Activated naive CD4-positive, alpha-beta T cell treated with anti-CD3 and anti-CD28 coated beads, Interleukin-2, amount 50 U/mL, for 72 hours (primary cell): ENCODE results near the gene SLC22A12. TPM values are rescaled to one million over a fixed set of nuclear protein-coding genes. Genes with fewer than 3 reads are reported as not detected.

ENCODE experiments used
- ATAC-seq, 2 donors: fragments of 150-1000 bp; cut with Tn5 transposase; 2 replicates each; pipeline ENCODE4 v1.10.0; 2021; ENCODE audit warnings: mild to moderate bottlenecking in 2 of 2, moderate library complexity in 2 of 2
- DNase-seq, 2 donors: peaks; one replicate each; pipeline ENCODE4 v3.0.0; 2021 to 2022; ENCODE audit warnings: low spot score in 2 of 2
- H3K27ac Mint-ChIP-seq, 2 donors: one replicate each; pipeline ENCODE4 v1.8.0; 2022; ENCODE audit warnings: mild to moderate bottlenecking in 2 of 2, mixed read lengths in 2 of 2
- H3K36me3 Mint-ChIP-seq, 2 donors: one replicate each; pipeline ENCODE4 v1.8.0; 2022; ENCODE audit warnings: mixed read lengths in 2 of 2
- H3K9me3 Mint-ChIP-seq, 2 donors: one replicate each; pipeline ENCODE4 v1.8.0; 2022; ENCODE audit warnings: mixed read lengths in 2 of 2
- total RNA-seq, 2 donors: library from RNA; stranded (reverse); gene quantifications; one replicate each; pipeline ENCODE4 v1.2.3, GENCODE V29; 2022

The SLC22A12 gene
- total RNA-seq, 2 donors from 2014 or later: not detected

DNA sequence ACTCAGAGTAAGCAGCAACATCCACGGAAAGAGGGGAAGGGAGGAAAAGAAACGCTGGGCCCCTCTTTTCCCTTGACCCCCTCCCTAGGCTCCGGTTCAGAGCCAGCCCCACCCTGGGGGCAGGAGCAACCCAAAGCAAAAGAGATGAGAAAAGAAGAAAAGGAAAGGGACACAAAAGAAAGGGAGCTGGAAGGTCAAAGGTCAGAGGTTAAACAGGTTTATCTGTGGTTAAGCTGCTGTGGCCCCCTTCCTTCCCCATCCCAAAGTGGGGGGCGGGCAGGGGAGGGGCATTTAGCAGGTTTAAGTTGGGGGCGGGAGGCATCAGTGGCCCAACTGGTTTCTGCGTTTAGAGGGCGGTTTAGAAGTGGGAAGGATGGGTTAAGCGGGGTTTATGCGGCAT is 35.6 kb downstream of the SLC22A12 start:
- Mint-ChIP-seq H3K9me3 (no peaks in the 10 kb centered on the region), H3K27ac (no peak overlapping the region), H3K36me3 (no peaks in the 10 kb centered on the region)
- DNase-seq (no peak), ATAC-seq (no peak)

DNA sequence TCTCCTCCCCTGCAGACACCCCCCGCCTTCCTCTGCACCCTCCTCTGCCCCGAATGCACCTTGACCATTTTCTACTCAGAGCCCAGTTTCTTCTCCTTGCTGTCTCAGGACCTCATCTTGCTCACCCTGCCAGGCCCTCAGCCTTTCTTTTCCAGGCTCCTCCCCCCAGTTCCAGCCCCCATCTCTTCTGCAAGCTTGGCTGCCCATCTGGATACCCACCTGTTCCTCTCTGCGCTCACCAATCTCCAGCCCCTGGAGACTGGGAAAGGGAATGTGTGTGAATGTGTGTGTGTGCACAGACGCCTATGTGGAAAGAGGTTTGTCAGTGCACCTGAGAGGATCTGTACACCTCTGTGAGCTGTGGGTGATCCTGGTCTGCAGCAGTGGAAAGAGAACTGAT is 36.4 kb downstream of the SLC22A12 start:
- ATAC-seq (no peak), DNase-seq (no peak)
- no peaks in the 10 kb centered on the region for H3K36me3 Mint-ChIP-seq
- no peak overlapping the region for H3K27ac Mint-ChIP-seq
- no peaks in the 10 kb centered on the region for H3K9me3 Mint-ChIP-seq

DNA sequence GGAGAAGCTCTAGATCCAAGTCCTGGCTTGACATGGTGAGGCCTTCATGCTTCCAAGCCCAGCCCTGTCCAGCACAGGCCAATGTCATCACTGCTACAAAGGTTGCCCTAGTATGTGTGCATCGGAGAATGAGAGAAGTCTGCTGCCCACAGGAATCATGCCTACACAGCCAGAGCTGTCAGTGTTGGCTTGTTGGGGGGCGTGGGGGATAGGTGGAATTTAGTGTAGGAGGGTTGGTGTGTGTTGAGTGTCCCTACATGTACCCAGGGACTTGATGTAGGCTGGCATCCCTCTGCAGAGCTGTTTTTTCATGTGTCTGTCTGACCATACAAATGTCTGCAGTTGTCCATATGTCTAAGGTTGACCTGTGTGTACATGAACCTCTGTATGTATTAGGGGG is 37.6 kb downstream of the SLC22A12 start:
- ATAC-seq (no peak), DNase-seq (no peak)
- no peaks in the 10 kb centered on the region for H3K9me3 Mint-ChIP-seq
- no peaks in the 10 kb centered on the region for H3K36me3 Mint-ChIP-seq
- H3K27ac Mint-ChIP-seq: no peak overlapping the region

DNA sequence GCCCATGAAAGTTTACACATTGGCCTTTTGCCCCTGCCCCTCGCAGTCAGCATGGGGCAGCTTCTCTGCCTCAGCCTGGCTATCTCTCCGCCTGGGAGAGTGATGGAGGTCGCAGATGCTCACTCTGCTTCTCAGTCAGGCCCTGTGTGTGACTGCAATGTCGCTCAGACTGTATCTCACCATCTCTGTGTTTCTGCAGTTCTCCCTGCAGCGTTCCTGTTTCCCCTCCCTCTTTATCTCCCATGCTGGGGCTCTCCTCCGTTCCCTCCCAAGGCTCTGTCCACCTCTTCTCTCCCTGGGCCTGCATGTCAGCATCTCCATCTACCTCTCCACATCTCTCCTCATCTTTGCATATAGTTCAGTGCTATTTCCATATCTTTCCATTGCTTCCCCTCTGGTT is 38.1 kb downstream of the SLC22A12 start:
- DNase-seq (no peak), ATAC-seq (no peak)
- Mint-ChIP-seq H3K36me3 (no peaks in the 10 kb centered on the region), H3K9me3 (no peaks in the 10 kb centered on the region), H3K27ac (no peak overlapping the region)

DNA sequence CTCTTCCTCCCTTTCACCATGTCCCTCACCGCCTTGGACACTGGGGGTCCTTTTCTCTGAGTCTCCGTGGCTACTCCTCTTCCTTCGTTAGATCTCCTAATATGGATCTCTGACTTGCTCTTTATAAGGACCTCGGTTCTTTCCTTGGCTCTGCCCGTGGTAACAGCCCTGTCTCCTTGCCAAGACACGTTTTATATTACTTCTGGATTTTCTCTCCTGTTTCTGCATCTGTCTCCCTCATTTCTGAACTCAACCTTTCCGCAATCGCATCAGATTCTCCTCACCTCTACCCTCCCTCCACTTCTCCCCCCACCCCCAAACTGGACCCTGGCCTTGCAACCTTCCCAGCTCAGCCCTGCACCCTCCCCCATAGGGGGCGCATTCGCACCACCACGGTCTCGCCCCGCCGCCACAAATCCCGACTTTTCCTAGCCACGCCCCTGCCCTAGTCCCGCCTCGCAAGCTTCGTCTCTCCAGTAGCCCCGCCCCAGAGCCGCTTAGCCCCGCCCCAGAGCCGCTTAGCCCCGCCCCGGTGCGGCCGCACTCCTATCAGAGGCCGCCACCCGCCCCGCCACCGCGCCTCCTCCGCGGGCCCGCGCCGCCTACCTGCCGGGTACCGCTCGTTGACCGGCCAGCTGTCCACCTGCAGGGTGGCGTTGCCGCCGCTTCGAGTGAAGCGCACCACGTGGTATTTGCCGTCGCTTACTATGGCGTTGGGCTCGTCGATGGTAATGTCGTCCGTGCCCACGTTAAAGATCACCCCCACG is 39.0 kb downstream of the SLC22A12 start:
- Mint-ChIP-seq H3K9me3 (no peaks in the 10 kb centered on the region), H3K36me3 (no peaks in the 10 kb centered on the region), H3K27ac (no peak overlapping the region)
- DNase-seq: no peak
- ATAC-seq: no peak

- DNase-seq: no peak
- no peak for ATAC-seq
- H3K27ac Mint-ChIP-seq: no peak overlapping the region
- H3K36me3 Mint-ChIP-seq: no peaks in the 10 kb centered on the region
- H3K9me3 Mint-ChIP-seq: no peaks in the 10 kb centered on the region
These were observed 40.7 kb downstream of the SLC22A12 start for GRCh38 chr11:64631675-64632074.

- DNase-seq (no peak), ATAC-seq (no peak)
- Mint-ChIP-seq H3K27ac (no peak overlapping the region), H3K9me3 (no peaks in the 10 kb centered on the region), H3K36me3 (no peaks in the 10 kb centered on the region)
These were observed 41.2 kb downstream of the SLC22A12 start for GRCh38 chr11:64632237-64632636.

GRCh38 chr11:64632654-64633053 is 41.6 kb downstream of the SLC22A12 start:
- Mint-ChIP-seq H3K36me3 (no peaks in the 10 kb centered on the region), H3K27ac (no peak overlapping the region), H3K9me3 (no peaks in the 10 kb centered on the region)
- DNase-seq (no peak), ATAC-seq (no peak)

DNA sequence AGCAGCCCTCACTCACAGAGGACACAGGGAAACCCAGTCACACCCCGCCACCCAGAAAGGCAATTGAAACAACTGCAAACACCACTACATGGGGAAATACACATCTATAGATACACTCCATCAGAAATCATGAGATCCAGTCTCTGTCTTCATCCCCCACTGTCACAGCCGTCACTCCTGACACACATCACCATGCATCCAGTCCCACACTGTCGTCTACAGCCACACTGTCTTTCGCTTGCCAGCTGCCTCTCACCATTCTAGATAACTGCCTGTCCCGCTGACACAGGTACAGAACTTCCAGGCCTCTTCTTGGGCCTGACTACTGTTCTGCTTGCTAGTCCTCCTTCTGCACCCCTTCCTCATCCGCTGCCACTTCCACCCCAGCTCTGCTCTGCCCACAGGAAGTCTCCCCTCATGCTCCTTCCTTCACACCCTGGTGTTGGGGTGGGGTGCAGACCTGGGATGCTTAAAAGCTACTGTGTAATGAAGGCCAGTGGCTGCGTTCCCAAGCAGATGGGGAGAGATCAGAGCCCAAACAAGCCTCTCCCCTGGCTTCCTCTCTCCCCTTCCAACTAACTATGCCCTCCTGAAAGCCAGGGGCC is 42.6 kb downstream of the SLC22A12 start:
- ATAC-seq (no peak), DNase-seq (no peak)
- Mint-ChIP-seq H3K27ac (peak overlapping the region in 1 of 2 donors; percentile 16), H3K36me3 (no peaks in the 10 kb centered on the region), H3K9me3 (no peaks in the 10 kb centered on the region)

- Mint-ChIP-seq H3K36me3 (no peaks in the 10 kb centered on the region), H3K9me3 (no peaks in the 10 kb centered on the region), H3K27ac (no peak overlapping the region)
- DNase-seq (no peak), ATAC-seq (no peak)
These were observed 46.5 kb downstream of the SLC22A12 start for GRCh38 chr11:64637334-64638017.

GRCh38 chr11:64638018-64638665 is 47.1 kb downstream of the SLC22A12 start:
- H3K27ac Mint-ChIP-seq: no peak overlapping the region
- DNase-seq: no peak
- H3K9me3 Mint-ChIP-seq: no peaks in the 10 kb centered on the region
- no peak for ATAC-seq
- no peaks in the 10 kb centered on the region for H3K36me3 Mint-ChIP-seq

DNA sequence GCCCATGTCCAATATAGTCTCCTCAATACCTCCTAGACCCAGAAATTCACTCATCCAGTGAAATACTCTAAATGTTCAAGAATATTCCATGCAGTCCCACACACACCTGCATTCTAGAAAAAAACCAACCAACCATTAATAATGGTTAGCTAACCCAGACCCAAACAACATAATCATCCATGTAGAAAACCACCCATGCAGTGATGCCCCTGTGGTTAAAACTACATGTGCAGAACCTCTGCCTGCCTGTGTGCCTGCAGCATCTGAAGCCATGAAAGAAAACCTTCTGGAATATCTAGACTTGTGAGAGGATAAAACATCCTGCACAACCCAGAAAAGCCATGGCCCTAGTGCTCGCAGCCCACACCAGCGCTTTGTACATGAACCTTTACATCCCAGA is 47.8 kb downstream of the SLC22A12 start:
- DNase-seq: no peak
- no peaks in the 10 kb centered on the region for H3K9me3 Mint-ChIP-seq
- H3K36me3 Mint-ChIP-seq: no peaks in the 10 kb centered on the region
- H3K27ac Mint-ChIP-seq: no peak overlapping the region
- ATAC-seq: no peak

GRCh38 chr11:64639885-64640284 is 48.9 kb downstream of the SLC22A12 start:
- no peaks in the 10 kb centered on the region for H3K9me3 Mint-ChIP-seq

GRCh38 chr11:64641596-64642417 is 50.8 kb downstream of the SLC22A12 start:
- no peak for ATAC-seq
- no peaks in the 10 kb centered on the region for H3K36me3 Mint-ChIP-seq
- no peak for DNase-seq
- no peak overlapping the region for H3K27ac Mint-ChIP-seq
- H3K9me3 Mint-ChIP-seq: no peaks in the 10 kb centered on the region

More at GRCh38 chr11:64639885-64640284, 48.9 kb downstream of the SLC22A12 start:
- Mint-ChIP-seq H3K27ac (no peak overlapping the region), H3K36me3 (no peaks in the 10 kb centered on the region)
- ATAC-seq (no peak), DNase-seq (no peak)

DNA sequence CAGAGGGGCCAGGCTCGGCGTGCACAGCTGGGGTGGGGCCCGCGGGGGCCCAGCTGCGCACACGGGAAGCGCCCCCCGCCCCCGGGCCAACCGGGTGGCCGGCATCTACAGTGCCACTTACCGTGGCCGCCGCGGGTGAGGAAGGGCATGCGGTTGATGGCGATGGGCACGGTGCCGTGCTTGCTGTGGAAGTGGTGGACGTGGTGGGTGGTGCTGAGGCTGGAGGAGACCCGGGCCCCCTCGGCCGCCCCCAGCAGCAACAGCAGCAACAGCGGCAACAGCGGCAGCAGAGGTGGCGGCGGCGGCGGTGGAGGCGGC is 51.4 kb downstream of the SLC22A12 start:
- no peaks in the 10 kb centered on the region for H3K9me3 Mint-ChIP-seq
- H3K36me3 Mint-ChIP-seq: no peaks in the 10 kb centered on the region
- no peak for ATAC-seq
- no peak overlapping the region for H3K27ac Mint-ChIP-seq
- DNase-seq: no peak

GRCh38 chr11:64642871-64643255 is 51.8 kb downstream of the SLC22A12 start:
- Mint-ChIP-seq H3K36me3 (no peaks in the 10 kb centered on the region), H3K9me3 (no peaks in the 10 kb centered on the region), H3K27ac (no peak overlapping the region)
- no peak for DNase-seq
- no peak for ATAC-seq
